Colonic mucosa (tissue), 4 donors: ENCODE results near the gene FAM118B. TPM values are rescaled to one million over a fixed set of nuclear protein-coding genes. Genes with fewer than 3 reads are reported as not detected.

Source experiments
- DNase-seq: peaks from one replicate; pipeline ENCODE4 v3.0.0-alpha.2; 2020
- H3K27ac ChIP-seq: fragments of 200-600 bp; one replicate; pipeline ENCODE4 v1.8.0; 2021
- H3K27me3 ChIP-seq: fragments of 200-600 bp; one replicate; pipeline ENCODE4 v1.8.0; 2021
- H3K36me3 ChIP-seq: fragments of 200-600 bp; one replicate; pipeline ENCODE4 v1.8.0; 2021
- H3K4me1 ChIP-seq: fragments of 200-600 bp; one replicate; pipeline ENCODE4 v1.8.0; 2021; ENCODE audit warnings: mild to moderate bottlenecking
- H3K4me3 ChIP-seq: fragments of 200-600 bp; one replicate; pipeline ENCODE4 v1.8.0; 2021
- H3K9ac ChIP-seq, 2 donors: one replicate each; pipeline ENCODE4 v1.7.0; 2013; ENCODE audit warnings: control low read depth in 2 of 2, low read depth in 2 of 2, low read length in 2 of 2
- H3K9me3 ChIP-seq: fragments of 200-600 bp; one replicate; pipeline ENCODE4 v1.8.0; 2021
- intact Hi-C: fragments of 100-400 bp; cut with DNase I; formaldehyde crosslinking; loops from one replicate; pipeline ENCODE4 v1.14.1; 2022
- total RNA-seq, 2 donors: library from RNA; stranded (reverse); fragmentation: NEBNext Ultra II Directional in 1 of 2; extraction: Animal tissue kit (Norgen Biotek cat#: 25700) in 1 of 2; gene quantifications; one replicate each; pipeline ENCODE4 v1.2.1, GENCODE V29; 2021
- TF ChIP-seq, protein P1 (sequence below): fragments of 200-600 bp; IDR thresholded peaks from one replicate; pipeline ENCODE4 v1.8.0; 2022; ENCODE audit warnings: antibody characterized with exemption, mild to moderate bottlenecking
- donor health status: healthy.
- donor health status: DM: no; HTN: no; CAD: no.
- donor health status: DM: no; HTN: no; CAD: no.

The FAM118B gene
- total RNA-seq, 2 donors from 2014 or later = 57.9 to 58.3 TPM

GRCh38 chr11:126256216-126256615 lies 44.6 kb downstream of the FAM118B start:
- Histone ChIP-seq H3K36me3 (peaks cover 12% of the 10 kb centered on the region), H3K27ac (no peak overlapping the region), H3K4me3 (no peak overlapping the region), H3K27me3 (no peaks in the 10 kb centered on the region), H3K4me1 (no peaks in the 10 kb centered on the region), H3K9ac (no peak overlapping the region), H3K9me3 (no peaks in the 10 kb centered on the region)
- intact Hi-C loops = no loop called here
- TF ChIP-seq, protein P1, sequence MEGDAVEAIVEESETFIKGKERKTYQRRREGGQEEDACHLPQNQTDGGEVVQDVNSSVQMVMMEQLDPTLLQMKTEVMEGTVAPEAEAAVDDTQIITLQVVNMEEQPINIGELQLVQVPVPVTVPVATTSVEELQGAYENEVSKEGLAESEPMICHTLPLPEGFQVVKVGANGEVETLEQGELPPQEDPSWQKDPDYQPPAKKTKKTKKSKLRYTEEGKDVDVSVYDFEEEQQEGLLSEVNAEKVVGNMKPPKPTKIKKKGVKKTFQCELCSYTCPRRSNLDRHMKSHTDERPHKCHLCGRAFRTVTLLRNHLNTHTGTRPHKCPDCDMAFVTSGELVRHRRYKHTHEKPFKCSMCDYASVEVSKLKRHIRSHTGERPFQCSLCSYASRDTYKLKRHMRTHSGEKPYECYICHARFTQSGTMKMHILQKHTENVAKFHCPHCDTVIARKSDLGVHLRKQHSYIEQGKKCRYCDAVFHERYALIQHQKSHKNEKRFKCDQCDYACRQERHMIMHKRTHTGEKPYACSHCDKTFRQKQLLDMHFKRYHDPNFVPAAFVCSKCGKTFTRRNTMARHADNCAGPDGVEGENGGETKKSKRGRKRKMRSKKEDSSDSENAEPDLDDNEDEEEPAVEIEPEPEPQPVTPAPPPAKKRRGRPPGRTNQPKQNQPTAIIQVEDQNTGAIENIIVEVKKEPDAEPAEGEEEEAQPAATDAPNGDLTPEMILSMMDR = no peak
- DNase-seq = no peak

DNA sequence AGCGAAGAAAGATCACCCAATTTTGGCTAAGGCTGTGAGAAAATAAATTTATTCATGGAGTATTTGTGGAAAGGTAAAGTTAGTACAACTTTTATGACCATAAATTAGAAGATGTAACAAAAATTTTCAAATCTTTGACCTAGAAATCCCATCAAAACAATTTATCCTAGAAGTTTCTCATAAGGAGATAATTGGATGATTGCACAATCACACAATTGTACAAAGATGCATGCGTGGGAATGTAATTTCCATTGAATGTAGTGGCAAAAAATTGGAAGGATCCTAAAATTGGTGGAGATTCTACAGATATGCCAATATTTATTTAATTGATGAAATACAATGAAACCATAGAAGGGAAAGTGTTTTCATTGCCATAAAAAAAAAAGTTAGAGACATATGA lies 45.6 kb downstream of the FAM118B start:
- Histone ChIP-seq H3K4me3 (no peak overlapping the region), H3K9me3 (no peaks in the 10 kb centered on the region)

GRCh38 chr11:126257764-126258163 lies 46.2 kb downstream of the FAM118B start:
- intact Hi-C loops = no loop called here
- TF ChIP-seq, protein P1 = no peak
- DNase-seq = no peak
- H3K27ac ChIP-seq = no peak overlapping the region
- peaks cover 12% of the 10 kb centered on the region for H3K36me3 ChIP-seq
- no peak overlapping the region for H3K9ac ChIP-seq
- H3K4me3 ChIP-seq = no peak overlapping the region
- no peaks in the 10 kb centered on the region for H3K27me3 ChIP-seq
- H3K4me1 ChIP-seq = no peaks in the 10 kb centered on the region
- no peaks in the 10 kb centered on the region for H3K9me3 ChIP-seq

More for the DNA sequence above, 45.6 kb downstream of the FAM118B start:
- TF ChIP-seq, protein P1 = no peak
- Histone ChIP-seq H3K9ac (no peak overlapping the region), H3K27ac (no peak overlapping the region), H3K4me1 (no peaks in the 10 kb centered on the region), H3K36me3 (peaks cover 12% of the 10 kb centered on the region), H3K27me3 (no peaks in the 10 kb centered on the region)
- no peak for DNase-seq
- intact Hi-C loops = no loop called here

GRCh38 chr11:126262216-126262615 lies 50.6 kb downstream of the FAM118B start:
- intact Hi-C loops = no loop called here
- H3K4me3 ChIP-seq = no peak overlapping the region
- no peaks in the 10 kb centered on the region for H3K27me3 ChIP-seq
- DNase-seq = no peak
- peaks cover 17% of the 10 kb centered on the region for H3K36me3 ChIP-seq
- TF ChIP-seq, protein P1 = no peak
- H3K9ac ChIP-seq = no peak overlapping the region
- H3K9me3 ChIP-seq = no peaks in the 10 kb centered on the region
- no peaks in the 10 kb centered on the region for H3K4me1 ChIP-seq
- H3K27ac ChIP-seq = no peak overlapping the region

GRCh38 chr11:126263489-126263888 lies 51.9 kb downstream of the FAM118B start:
- no peaks in the 10 kb centered on the region for H3K9me3 ChIP-seq
- peaks cover 5% of the 10 kb centered on the region for H3K4me1 ChIP-seq
- no peak for DNase-seq
- no peak overlapping the region for H3K9ac ChIP-seq
- intact Hi-C loops = no loop called here
- no peak overlapping the region for H3K4me3 ChIP-seq
- no peak overlapping the region for H3K27ac ChIP-seq
- no peaks in the 10 kb centered on the region for H3K27me3 ChIP-seq
- H3K36me3 ChIP-seq = peaks cover 17% of the 10 kb centered on the region
- TF ChIP-seq, protein P1 = no peak
